Heart left ventricle (tissue), 16 donors: ENCODE measurements around the gene KANK2. TPM values are rescaled to one million over a fixed set of nuclear protein-coding genes. Genes with fewer than 3 reads are reported as not detected.
"Not testable (repeated sequence)": the region's sequence is repeated elsewhere in the genome, so short reads cannot be mapped to it uniquely, and the experiment has no call there.

Experiments
- ATAC-seq, 4 donors: fragments of 200-7000 bp; cut with Tn5 transposase; one replicate each; pipeline ENCODE4 v1.9.1; 2020 to 2022; ENCODE audit warnings: moderate library complexity in 4 of 4, mild to moderate bottlenecking in 3 of 4, moderate number of reproducible peaks in 1 of 4
- DNase-seq, 5 donors: peaks; one replicate each; pipeline ENCODE4 v3.0.0-alpha.2; 2020
- H3K27ac ChIP-seq, 12 donors: fragments of 200-600 bp; sonication (generic) in 4 of 12; one replicate each; pipeline versions ENCODE4 v1.5.0 to v1.8.0; 2016 to 2022; ENCODE audit warnings: mild to moderate bottlenecking in 2 of 12
- H3K27me3 ChIP-seq, 9 donors: fragments of 200-600 bp; sonication (generic) in 2 of 9; one replicate each; pipeline versions ENCODE4 v1.5.1 to v1.8.0; 2016 to 2022; ENCODE audit warnings: mild to moderate bottlenecking in 3 of 9
- H3K36me3 ChIP-seq, 9 donors: fragments of 200-600 bp; sonication (generic) in 2 of 9; one replicate each; pipeline versions ENCODE4 v1.5.0 to v1.8.0; 2018 to 2022; ENCODE audit warnings: mild to moderate bottlenecking in 2 of 9
- H3K4me1 ChIP-seq, 12 donors: fragments of 200-600 bp; sonication (generic) in 4 of 12; one replicate each; pipeline versions ENCODE4 v1.5.0 to v1.8.0; 2016 to 2022; ENCODE audit warnings: mild to moderate bottlenecking in 3 of 12
- H3K4me3 ChIP-seq, 12 donors: fragments of 200-600 bp; sonication (generic) in 4 of 12; one replicate each; pipeline versions ENCODE4 v1.5.0 to v1.8.0; 2017 to 2022; ENCODE audit warnings: mild to moderate bottlenecking in 9 of 12, moderate library complexity in 4 of 12
- H3K9me3 ChIP-seq, 12 donors: fragments of 200-600 bp; sonication (generic) in 4 of 12; one replicate each; pipeline versions ENCODE4 v1.5.0 to v1.8.0; 2016 to 2022; ENCODE audit warnings: mild to moderate bottlenecking in 1 of 12
- POLR2A ChIP-seq, 2 donors: fragments of 450-650 bp; IDR thresholded peaks; one replicate each; pipeline ENCODE4 v1.6.1; 2017; ENCODE audit warnings: antibody characterized with exemption in 2 of 2, mild to moderate bottlenecking in 2 of 2, moderate library complexity in 2 of 2
- WGBS, 4 donors: extraction: QIAGEN DNeasy Blood & Tissue Kit in 2 of 4; methylation state at CpG; one replicate each; pipeline versions ENCODE4 v1.1.5 to v1.1.7; 2013 to 2018; 5-methylcytosine and 5-hydroxymethylcytosine counted together
- intact Hi-C, 10 donors: fragments of 100-400 bp; cut with DNase I; formaldehyde crosslinking; loops; one replicate each; pipeline versions ENCODE4 v1.11.1 to v1.14.2; 2022
- polyA plus RNA-seq, 2 donors: library from polyadenylated mRNA; stranded (reverse); fragments of 200-250 nt; gene quantifications; one replicate each; pipeline ENCODE4 v1.2.3, GENCODE V29; 2013
- total RNA-seq, 9 donors: library from RNA; depleted of rRNA in 2 of 9; stranded (reverse); fragments of >200 nt in 2 of 9; fragmentation: NEBNext Ultra II Directional in 3 of 9; extraction: Animal tissue kit (Norgen Biotek cat#: 25700) in 3 of 9; gene quantifications; one replicate each; pipeline versions ENCODE4 v1.1.0 to v1.2.4, GENCODE V29; 2016 to 2023
- TF ChIP-seq, protein P1 (sequence below), 12 donors: fragments of 200-600 bp; sonication (generic) in 4 of 12; IDR thresholded peaks; one replicate each; pipeline versions ENCODE4 v1.5.0 to v1.8.0; 2018 to 2022; ENCODE audit warnings: antibody characterized with exemption in 12 of 12, mild to moderate bottlenecking in 5 of 12
- donor health status: ischemic (EF 13 %, LVEDD 7.1; RV severe dilation, severe dysfunction).
- donor health status: healthy with polysubstance abuse.
- donor health status: DM: no; HTN: yes; CAD: no.
- donor health status: DM: no; HTN: no; CAD: no.
- donor health status: ischemic (EF 25% LVEDD 6.9; RV normal size, moderate dysfunction).
- donor health status: ischemic (EF 25% LVEDD 5.7; RV mildly dilated, moderate dysfunction).
- donor health status: healthy.
- donor health status: DM: yes; HTN: yes; CAD: no.
- donor health status: ischemic (EF 35%, LVEDD 5.7; RV mildly dilated, moderate dysfunction).
- donor health status: nonischemic (EF 11% LVEDD 7.7; RV severe dilation, severe dysfunction).
- donor health status: DM: yes; HTN: yes; CAD: no.
- donor health status: PGD.
- donor health status: ischemic (EF 29% LVEDD 5.4; RV normal size, mild dysfunction).
- donor health status: nonischemic (EF 23%, LVEDD 6.1; RV moderate dilation, normal function).

KANK2 gene
- total and polyA plus RNA-seq, 11 donors = 232 to 1,831 (median 294) TPM

DNA sequence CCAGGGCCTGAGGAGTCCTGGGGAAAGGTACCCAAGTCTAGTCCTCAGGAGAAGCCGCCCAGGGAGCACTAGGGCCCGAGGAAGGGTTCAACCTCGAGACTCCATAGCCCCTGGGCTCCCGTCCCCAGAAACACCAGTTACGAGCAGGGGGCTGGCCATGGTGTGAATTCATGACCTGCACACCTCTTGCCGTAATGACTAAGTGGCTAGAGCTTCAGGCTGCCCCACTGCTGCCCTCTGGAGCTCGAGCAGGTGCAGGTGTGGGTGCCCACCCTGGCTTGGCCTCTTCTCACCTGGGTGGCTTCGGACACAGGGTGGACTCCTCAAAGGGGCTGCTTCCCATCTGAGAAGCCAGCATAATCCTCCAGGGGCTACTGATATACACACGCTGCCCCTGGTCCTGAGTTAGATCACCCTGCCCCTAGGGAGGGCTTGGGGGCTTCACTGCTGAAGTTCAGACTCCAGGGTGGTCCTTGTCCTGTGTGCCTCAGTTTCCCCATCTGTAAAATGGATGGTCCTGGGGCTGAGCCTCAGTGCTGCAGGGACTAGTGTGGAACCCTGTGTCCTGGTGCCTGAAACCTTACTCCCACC, 55.3 kb downstream of the KANK2 start:
- Histone ChIP-seq H3K4me1 (peaks cover 25 to 69% (median 54%) of the 10 kb centered on the region in 12 donors), H3K36me3 (no peaks in the 10 kb centered on the region), H3K4me3 (no peak overlapping the region), H3K27ac (peak overlapping the region; percentile 60 to 100 (median 98)), H3K9me3 (peaks cover 0 to 5% (median 0%) of the 10 kb centered on the region in 12 donors), H3K27me3 (no peaks in the 10 kb centered on the region)
- intact Hi-C loops = loop anchor here in 5 of 10 donors (1.0 to 2.0 kb wide), 4 partner anchors 23 to 61 kb away; partner anchors contain the start of gene KANK2 (in 2 of the 5)
- ATAC-seq (no peak), DNase-seq (peak in 1 of 5 donors; percentile 54)
- WGBS, 4 donors = 60 to 65% (median 62%) methylated on average over 7 to 9 of the region's 9 CpGs
- TF ChIP-seq, protein P1, sequence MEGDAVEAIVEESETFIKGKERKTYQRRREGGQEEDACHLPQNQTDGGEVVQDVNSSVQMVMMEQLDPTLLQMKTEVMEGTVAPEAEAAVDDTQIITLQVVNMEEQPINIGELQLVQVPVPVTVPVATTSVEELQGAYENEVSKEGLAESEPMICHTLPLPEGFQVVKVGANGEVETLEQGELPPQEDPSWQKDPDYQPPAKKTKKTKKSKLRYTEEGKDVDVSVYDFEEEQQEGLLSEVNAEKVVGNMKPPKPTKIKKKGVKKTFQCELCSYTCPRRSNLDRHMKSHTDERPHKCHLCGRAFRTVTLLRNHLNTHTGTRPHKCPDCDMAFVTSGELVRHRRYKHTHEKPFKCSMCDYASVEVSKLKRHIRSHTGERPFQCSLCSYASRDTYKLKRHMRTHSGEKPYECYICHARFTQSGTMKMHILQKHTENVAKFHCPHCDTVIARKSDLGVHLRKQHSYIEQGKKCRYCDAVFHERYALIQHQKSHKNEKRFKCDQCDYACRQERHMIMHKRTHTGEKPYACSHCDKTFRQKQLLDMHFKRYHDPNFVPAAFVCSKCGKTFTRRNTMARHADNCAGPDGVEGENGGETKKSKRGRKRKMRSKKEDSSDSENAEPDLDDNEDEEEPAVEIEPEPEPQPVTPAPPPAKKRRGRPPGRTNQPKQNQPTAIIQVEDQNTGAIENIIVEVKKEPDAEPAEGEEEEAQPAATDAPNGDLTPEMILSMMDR (IDR thresholded peaks at IDR 0.05) = peak in 2 of 12 donors; percentile 13 to 23
- no peak for TF ChIP-seq POLR2A (IDR thresholded peaks at IDR 0.05)

DNA sequence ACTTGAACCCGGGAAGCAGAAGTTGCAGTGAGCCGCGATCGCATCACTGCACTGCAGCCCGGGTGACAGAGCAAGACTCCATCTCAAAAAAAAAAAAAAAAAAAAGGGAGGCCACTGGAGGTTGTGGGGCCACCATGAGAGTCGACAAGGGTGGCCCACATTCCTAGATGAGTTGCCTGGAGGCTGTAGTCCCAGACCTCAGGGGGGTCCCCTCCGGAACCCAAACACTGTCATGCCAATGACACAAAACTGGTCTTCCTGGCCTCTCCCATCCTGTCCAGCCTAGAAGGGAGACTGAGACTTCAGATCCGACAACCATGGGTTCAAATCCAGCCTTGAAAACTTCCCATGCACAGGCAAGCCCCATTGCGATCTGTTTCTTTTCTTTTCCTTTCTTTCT, 56.4 kb downstream of the KANK2 start:
- 88 to 94% (median 93%) methylated on average over 9 of the region's 9 CpGs for WGBS, 4 donors
- peak overlapping the region in 6 of 12 donors; percentile 5 to 100 (median 97) for H3K27ac ChIP-seq
- H3K36me3 ChIP-seq = no peaks in the 10 kb centered on the region
- DNase-seq (no peak), ATAC-seq (no peak)
- intact Hi-C loops = no loop called here
- H3K4me1 ChIP-seq = peaks cover 25 to 72% (median 54%) of the 10 kb centered on the region in 12 donors
- H3K4me3 ChIP-seq = no peak overlapping the region
- H3K9me3 ChIP-seq = peaks cover 0 to 5% (median 0%) of the 10 kb centered on the region in 12 donors
- TF ChIP-seq, protein P1 (IDR thresholded peaks at IDR 0.05) = no peak
- no peak for TF ChIP-seq POLR2A (IDR thresholded peaks at IDR 0.05)
- no peaks in the 10 kb centered on the region for H3K27me3 ChIP-seq

- intact Hi-C loops, H3K27me3 ChIP-seq, H3K9me3 ChIP-seq, ATAC-seq, H3K36me3 ChIP-seq, H3K4me3 ChIP-seq, DNase-seq: not testable (repeated sequence)
- Histone ChIP-seq H3K4me1 (peaks cover 25 to 72% (median 54%) of the 10 kb centered on the region in 12 donors), H3K27ac (peak overlapping the region in 11 of 12 donors; percentile 5 to 100 (median 94))
- 88 to 91% (median 89%) methylated on average over 10 of the region's 10 CpGs for WGBS, 4 donors
These were observed 57.3 kb downstream of the KANK2 start for GRCh38 chr19:11140023-11140538.

DNA sequence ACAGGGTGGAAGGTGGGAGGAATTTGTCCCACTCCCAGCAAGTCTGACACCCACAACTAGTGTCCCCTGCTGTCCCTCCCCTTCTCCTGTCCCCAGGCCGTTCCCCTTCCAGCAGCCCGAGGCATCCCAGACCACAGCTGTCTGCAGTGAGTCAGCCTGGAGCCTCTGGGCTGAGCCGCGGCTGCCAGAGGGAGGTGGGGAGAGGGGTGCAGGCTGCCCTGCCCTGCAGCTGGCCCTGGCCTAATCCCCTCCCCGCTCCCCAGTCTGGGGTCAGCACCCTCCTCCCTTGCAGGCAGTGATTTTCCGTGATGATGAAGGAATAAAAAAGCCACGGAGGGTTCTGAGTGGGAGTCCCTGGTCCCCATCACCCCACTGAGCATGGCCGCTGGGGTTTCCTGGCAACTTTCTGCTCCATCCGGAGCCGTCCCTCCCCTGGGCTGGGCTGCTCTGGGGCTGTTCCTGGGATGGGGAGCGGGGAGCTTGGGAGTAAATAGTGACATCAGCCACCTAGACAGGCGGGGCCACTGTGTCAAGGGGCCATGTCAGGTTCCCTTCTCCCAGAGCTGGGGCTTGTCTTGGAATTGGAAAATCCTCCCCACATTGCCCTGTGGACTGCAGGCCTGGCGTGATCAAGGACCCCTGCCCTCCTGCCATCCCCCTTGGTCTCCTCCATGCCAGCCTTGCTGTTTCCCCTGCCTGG, 58.6 kb downstream of the KANK2 start:
- 12 to 19% (median 14%) methylated on average over 9 to 13 of the region's 13 CpGs for WGBS, 4 donors
- peaks cover 0 to under 1% (median 0%) of the 10 kb centered on the region in 9 donors for H3K36me3 ChIP-seq
- peak overlapping the region in 8 of 12 donors; percentile 15 to 46 (median 32) for H3K4me3 ChIP-seq
- H3K27me3 ChIP-seq = no peaks in the 10 kb centered on the region
- intact Hi-C loops = loop anchor here in 7 of 10 donors (1.0 to 10.0 kb wide), 7 partner anchors 64 to 296 kb away; partner anchors contain the start of genes ODAD3 (in 1 of the 7) and PRKCSH (in 1 of the 7)
- no peaks in the 10 kb centered on the region for H3K9me3 ChIP-seq
- DNase-seq = peak; percentile 81 to 94 (median 90)
- peak overlapping the region; percentile 78 to 100 (median 93) for H3K27ac ChIP-seq
- peaks cover 23 to 68% (median 51%) of the 10 kb centered on the region in 12 donors for H3K4me1 ChIP-seq
- peak; percentile 38 to 75 (median 68) for ATAC-seq
- TF ChIP-seq, protein P1 (IDR thresholded peaks at IDR 0.05) = peak in 1 of 12 donors; percentile 12
- TF ChIP-seq POLR2A (IDR thresholded peaks at IDR 0.05) = peak in 1 of 2 donors; percentile 37
